ENCODE data around the gene OR8D1.
"Not testable (repeated sequence)": the region's sequence is repeated elsewhere in the genome, so short reads cannot be mapped to it uniquely, and the experiment has no call there.

DNA sequence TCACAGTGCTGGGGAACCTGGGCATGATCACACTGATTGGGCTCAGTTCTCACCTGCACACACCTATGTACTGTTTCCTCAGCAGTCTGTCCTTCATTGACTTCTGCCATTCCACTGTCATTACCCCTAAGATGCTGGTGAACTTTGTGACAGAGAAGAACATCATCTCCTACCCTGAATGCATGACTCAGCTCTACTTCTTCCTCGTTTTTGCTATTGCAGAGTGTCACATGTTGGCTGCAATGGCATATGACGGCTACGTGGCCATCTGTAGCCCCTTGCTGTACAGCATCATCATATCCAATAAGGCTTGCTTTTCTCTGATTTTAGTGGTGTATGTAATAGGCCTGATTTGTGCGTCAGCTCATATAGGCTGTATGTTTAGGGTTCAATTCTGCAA is 48.7 kb downstream of the OR8D1 start:
- TF ChIP-seq CTCF, POLR2A (IDR thresholded peaks at IDR 0.05): not testable (repeated sequence)
